SU-DHL-6 (cell line): ENCODE data around the gene SHKBP1.

ENCODE experiments used
- CTCF ChIP-seq: fragments of 200-600 bp; sonication (generic); IDR thresholded peaks from one replicate; pipeline ENCODE4 v1.5.1; 2017; ENCODE audit warnings: antibody characterized with exemption, mild to moderate bottlenecking, low read length, moderate library complexity; ENCODE audit not compliant: insufficient read depth, poor library complexity, severe bottlenecking
- EZH2phosphoT487 ChIP-seq: fragments of 200-600 bp; sonication (generic), shearing (Covaris generic); conservative IDR thresholded peaks from 2 replicates; pipeline ENCODE4 v1.6.1; 2018; ENCODE audit warnings: mild to moderate bottlenecking, antibody characterized with exemption, low read length, moderate library complexity, mixed read lengths

DNA sequence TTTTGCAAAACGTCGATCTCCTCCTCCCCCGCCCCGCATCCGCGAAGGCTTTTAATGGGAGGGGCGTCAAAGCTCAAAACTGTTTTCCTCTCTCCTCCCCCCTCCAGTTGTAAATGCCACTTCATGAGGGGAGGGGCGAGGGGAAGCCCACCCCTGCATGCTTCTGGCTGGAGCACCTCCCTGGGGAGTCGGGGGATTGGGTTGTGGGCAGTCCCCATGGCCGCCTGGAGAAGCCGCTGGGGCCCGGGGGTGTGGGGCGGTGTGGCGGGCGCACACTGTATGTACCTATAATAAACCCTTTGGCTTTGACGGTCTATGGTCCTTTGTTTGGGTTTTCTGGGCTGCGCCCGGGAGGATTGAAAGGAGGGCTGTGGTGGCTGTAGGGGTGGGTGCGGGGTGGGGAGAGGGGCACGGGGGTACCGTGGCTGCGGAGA lies 505 bp upstream of the SHKBP1 start:
- no peak for TF ChIP-seq CTCF
- no peak for TF ChIP-seq EZH2phosphoT487
